NCI-H446 (cell line): ENCODE measurements around the gene CYP4F8.

Experiments used
- DNase-seq, 2 experiments: peaks; one replicate each; lab custom pipeline; 2025; lab: John Stamatoyannopoulos, UW

CYP4F8 gene

GRCh38 chr19:15616183-15616582, 1.2 kb downstream of the CYP4F8 start:
- no peak for DNase-seq

- no peak for DNase-seq
Observed at GRCh38 chr19:15616627-15617270, 1.7 kb downstream of the CYP4F8 start.

GRCh38 chr19:15618321-15618720, 3.3 kb downstream of the CYP4F8 start:
- no peak for DNase-seq

GRCh38 chr19:15621801-15622200, 6.8 kb downstream of the CYP4F8 start:
- no peak for DNase-seq

- no peak for DNase-seq
Observed at GRCh38 chr19:15622991-15623390, 8.0 kb downstream of the CYP4F8 start.

- no peak for DNase-seq
Observed at GRCh38 chr19:15623711-15624318, 8.8 kb downstream of the CYP4F8 start.

GRCh38 chr19:15628236-15629002, 13.4 kb downstream of the CYP4F8 start:
- DNase-seq = no peak

GRCh38 chr19:15629003-15629880, 14.2 kb downstream of the CYP4F8 start:
- peak; percentile 8 to 69 for DNase-seq

GRCh38 chr19:15631817-15632216, 16.8 kb downstream of the CYP4F8 start:
- DNase-seq = peak in 1 of 2 experiments; percentile 9

- no peak for DNase-seq
Observed at GRCh38 chr19:15633082-15633835, 18.2 kb downstream of the CYP4F8 start.

- DNase-seq = no peak
Observed at GRCh38 chr19:15634105-15634504, 19.1 kb downstream of the CYP4F8 start.

GRCh38 chr19:15635016-15635805, 20.2 kb downstream of the CYP4F8 start:
- DNase-seq = no peak

GRCh38 chr19:15636026-15636425, 21.0 kb downstream of the CYP4F8 start:
- no peak for DNase-seq

GRCh38 chr19:15639596-15639995, 24.6 kb downstream of the CYP4F8 start:
- no peak for DNase-seq

GRCh38 chr19:15640294-15640903, 25.4 kb downstream of the CYP4F8 start, which contains the start of gene CYP4F3:
Gene CYP4F3 (plus strand): TSS chr19:15640897. CDS start chr19:15641416, 519 bp downstream.
- DNase-seq = peak in 1 of 2 experiments; percentile 22

- no peak for DNase-seq
Observed at GRCh38 chr19:15640904-15641597, 26.0 kb downstream of the CYP4F8 start.

- no peak for DNase-seq
Observed at GRCh38 chr19:15641901-15642491, 27.0 kb downstream of the CYP4F8 start.

GRCh38 chr19:15642807-15643206, 27.8 kb downstream of the CYP4F8 start:
- no peak for DNase-seq

GRCh38 chr19:15643387-15643786, 28.4 kb downstream of the CYP4F8 start:
- no peak for DNase-seq
